GM18517 (cell line): ENCODE data around the gene AZIN2.
"Not testable (repeated sequence)": the region's sequence is repeated elsewhere in the genome, so short reads cannot be mapped to it uniquely, and the experiment has no call there.

Source experiments
- ATAC-seq: cut with Tn5 transposase; IDR thresholded peaks from one replicate; pipeline ENCODE4 v1.9.1; 2021; ENCODE audit warnings: mild to moderate bottlenecking, moderate library complexity; ENCODE audit not compliant: unreplicated experiment

Gene AZIN2

DNA sequence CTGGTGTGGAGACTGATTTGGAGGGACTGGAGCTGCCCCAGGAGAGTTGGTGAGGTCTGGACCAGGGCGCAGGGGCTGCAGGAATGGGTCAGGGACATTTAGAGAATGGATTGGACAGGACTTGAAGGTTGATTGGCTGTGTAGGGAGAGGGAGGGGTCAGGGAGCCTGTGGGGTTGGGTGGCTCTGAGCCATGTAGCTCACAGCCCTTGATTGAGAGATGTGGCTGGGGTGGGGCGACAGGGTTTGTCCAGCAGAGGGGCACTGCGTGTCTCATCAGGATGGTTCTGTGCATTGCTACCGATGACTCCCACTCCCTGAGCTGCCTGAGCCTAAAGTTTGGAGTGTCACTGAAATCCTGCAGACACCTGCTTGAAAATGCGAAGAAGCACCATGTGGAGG, 12.1 kb downstream of the AZIN2 start:
- ATAC-seq, result no peak

DNA sequence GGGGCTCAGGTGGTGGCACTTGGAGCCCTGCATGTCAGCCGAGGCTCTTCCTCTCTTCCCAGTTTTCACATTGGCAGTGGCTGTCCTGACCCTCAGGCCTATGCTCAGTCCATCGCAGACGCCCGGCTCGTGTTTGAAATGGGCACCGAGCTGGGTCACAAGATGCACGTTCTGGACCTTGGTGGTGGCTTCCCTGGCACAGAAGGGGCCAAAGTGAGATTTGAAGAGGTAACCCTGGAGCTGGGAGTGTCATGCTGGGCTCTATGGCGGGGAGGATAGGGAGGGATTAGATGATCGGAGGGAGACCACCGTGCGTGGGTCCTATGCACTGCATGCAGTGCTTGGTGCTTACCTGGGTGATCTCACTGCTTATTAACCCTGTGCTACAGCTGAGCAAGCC, 13.5 kb downstream of the AZIN2 start:
- no peak for ATAC-seq

DNA sequence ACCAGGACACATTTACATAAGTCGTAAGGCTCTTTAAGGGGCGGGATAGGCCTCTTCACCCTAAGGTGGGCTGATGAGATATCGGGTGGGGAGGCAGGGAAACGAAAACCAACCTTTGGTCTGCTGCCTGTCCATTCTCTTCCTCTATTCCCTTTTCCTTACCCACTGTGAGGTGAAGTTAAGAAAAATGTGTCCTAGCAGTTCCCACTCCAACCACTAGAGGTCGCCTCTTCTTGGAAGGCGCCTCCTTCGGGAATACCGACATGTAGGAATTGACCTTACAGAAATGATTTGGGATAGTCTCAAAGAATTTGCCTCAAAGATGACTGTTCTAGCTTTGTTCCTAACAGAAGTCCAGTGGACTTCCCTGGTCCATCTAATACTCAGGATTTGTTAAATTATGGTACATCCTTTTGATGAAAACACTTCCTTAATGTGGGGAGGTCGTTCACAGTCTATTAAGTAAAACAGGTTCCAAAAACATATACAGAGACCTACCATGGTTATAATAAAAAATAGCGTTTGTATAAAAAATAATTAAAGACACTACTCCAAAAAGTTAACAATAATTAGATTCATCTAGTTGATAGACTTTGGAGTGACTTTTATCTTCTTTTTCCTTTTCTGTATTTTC, 14.1 kb downstream of the AZIN2 start:
- ATAC-seq, result no peak

DNA sequence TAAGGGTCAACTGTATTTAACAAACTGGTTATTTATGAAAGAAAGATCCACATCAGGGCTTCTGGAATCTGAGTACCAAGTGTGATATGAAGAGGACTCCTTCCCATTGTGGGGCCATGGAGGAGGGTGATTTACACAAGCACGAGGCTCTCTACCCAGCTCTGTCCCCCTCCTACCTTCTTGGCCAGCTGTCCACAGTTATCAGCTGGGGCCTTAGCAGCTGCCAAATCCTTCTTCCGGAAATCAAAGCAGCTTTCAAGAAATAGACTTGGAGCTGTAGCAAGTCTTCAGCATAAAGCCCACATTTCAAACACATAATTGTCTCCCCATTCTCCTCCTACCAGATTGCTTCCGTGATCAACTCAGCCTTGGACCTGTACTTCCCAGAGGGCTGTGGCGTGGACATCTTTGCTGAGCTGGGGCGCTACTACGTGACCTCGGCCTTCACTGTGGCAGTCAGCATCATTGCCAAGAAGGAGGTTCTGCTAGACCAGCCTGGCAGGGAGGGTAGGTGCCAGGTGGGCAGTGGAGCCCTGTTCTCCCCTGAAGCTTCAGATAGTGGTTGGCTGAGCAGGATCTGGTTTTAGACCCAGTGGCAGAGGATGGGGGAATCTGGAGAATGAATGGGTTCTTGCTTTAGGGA, 15.5 kb downstream of the AZIN2 start:
- no peak for ATAC-seq

DNA sequence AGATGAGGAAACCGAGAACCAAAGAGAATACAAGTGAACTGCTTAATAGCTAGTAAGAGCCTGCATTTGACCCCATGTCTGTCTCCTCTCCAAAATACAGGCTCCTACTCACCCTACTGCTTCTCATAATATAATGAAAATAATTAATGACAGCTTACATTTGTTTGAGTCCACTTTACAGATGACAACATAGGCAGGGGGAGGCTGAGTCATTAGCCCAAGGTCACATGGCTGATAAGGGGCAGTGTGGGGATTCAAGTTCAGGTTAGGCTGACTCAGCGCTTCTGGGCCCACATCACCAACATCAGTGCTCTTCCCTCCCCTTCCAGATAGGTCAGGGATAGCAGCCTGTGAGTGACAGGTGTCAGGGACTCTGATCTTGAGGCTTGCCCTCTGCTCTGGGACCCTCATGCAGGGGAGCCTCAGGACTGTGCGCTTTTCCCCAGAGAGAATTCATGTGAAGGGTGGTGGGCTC, 16.2 kb downstream of the AZIN2 start:
- no peak for ATAC-seq

DNA sequence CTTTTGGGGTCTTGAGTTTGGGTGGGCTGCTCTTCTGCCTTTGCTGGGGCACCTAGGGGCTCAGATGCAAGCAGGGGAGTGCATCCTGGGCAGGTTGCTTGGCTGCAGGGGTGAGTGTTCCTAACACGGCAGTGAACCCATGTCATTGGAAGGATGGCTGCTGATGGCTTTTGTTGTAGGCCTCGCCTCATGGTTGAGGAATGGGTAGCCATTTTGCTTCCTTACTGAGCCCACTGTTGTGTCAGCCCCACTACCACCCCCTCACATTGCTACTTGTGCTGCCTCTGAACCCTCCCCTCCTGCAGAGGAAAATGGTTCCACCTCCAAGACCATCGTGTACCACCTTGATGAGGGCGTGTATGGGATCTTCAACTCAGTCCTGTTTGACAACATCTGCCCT, 16.8 kb downstream of the AZIN2 start:
- ATAC-seq, result no peak

DNA sequence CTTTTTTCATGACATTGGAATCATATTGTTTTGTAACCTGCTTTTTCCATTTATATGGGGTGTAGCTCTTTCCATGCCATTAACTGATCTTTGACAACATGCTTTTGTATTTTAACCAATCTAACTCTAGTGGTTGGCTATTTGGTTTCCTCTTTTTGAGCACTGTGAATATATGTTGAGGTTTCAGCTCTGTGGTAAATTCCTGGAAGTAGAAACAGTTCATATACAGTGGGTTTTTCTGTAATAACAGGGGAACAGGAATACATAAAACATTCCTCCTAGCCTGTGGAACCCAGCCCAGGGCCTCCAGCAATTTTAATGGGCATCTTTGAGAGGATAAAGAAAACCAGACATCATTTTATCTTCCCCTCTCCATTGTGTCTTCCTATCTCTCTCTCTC, 17.4 kb downstream of the AZIN2 start:
- ATAC-seq, result no peak

DNA sequence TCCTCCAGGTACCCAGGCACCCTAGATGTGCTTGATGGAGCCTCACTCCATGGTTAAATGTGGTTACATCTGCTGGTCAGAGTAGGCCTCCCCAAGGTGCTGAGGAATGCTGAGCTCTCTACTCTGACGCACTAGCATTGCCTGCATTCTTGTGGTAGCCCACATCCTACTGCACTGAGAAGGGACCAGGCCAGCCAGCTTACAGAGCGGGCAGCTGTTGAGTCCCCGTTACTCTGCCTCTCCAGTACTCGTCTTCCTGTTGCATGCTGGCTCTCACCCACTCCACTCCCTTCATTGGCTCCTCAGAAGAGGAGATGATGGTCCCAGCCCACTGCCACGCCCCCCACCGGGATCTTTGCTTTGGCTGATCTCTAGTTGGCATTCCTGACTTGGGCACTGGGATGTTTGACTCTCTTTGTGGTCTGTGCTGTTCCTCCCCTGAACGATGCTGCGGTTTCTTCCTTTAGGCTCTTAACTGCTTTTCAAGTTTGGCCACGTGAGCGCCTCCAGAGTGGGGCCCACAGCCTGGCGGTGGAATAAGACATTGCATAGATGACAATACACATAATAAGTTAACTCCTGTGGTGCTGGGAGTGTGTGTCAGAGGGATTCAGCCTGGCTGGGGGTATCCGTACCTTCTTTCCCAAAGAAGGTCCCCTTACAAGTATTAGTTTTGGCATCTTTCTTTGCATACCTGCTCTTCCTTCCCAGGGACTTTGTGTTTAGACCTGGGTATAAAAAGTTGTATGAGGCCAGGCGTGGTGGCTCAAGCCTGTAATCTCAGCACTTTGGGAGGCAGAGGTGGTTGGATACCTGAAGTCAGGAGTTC, 18.6 kb downstream of the AZIN2 start:
- no peak for ATAC-seq

DNA sequence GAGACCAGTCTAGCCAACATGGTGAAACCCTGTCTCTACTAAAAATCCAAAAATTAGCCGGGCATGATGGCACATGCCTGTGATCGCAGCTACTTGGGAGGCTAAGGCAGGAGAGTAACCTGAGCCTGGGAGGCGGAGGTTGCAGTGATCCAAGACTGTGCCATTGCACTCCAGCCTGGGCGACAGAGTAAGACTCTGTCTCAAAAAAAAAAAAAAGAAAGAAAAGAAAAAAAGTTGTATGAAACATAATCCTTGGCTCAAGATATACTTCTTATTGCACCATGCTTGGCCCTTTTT, 19.1 kb downstream of the AZIN2 start:
- not testable (repeated sequence) for ATAC-seq

DNA sequence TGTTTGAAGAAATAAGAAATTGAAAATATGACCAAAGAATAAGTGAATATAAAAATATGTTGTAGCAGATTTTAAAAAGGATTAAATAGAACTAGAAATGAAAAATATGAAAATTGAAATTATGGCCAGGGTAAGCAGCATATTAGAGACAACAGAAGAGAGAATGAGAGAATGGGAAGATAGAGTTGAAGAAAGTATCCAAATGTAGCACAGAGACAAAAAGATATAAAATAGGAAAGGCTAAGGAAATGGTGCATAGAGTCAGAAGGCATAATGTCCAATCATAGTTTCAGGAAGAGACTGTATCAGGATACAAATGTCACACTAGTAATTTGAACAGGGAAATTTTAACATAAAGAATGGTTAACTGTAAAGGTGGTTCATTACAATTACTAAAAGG, 29.5 kb downstream of the AZIN2 start:
- ATAC-seq, result no peak

DNA sequence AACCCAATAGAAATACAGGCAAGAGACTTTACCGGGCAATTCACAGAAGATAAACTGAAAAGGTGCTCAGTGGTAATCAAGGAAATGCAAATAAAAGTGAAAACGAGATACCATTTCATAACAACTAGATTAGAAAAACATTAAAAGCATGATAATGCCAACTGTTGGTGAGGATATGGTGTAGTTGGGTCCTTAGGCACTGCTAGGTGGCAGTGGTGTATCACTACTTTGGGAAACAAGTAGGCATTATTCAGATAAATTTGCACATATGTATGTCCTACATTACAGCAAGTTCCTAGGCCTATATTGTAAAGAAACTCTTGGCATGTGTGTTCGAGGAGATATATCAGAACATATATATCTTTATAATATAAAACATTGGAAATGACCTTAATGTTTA, 31.0 kb downstream of the AZIN2 start:
- ATAC-seq, result no peak

DNA sequence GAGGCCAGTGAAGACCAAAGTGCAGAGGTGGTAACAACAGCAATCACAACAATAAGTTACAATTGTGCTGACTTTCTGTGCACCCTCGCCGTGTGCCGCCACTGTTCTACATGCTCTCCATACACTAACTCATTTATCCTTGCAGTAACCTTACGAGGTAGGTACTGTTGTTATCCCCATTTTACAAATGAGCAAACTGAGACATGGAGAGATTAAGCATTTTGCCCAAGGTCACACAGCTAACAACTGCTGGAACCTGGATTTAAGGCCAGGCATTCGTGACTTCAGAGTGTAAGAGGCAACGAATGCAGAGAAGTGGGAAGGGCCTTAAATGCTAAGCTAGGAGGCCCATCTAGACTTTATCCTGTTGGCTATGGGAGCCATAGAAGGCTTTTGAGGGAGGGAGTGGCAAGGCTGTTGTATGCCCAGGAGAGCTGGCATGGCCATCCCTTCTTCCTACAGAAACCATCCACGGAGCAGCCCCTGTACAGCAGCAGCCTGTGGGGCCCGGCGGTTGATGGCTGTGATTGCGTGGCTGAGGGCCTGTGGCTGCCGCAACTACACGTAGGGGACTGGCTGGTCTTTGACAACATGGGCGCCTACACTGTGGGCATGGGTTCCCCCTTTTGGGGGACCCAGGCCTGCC, 36.6 kb downstream of the AZIN2 start:
- no peak for ATAC-seq

DNA sequence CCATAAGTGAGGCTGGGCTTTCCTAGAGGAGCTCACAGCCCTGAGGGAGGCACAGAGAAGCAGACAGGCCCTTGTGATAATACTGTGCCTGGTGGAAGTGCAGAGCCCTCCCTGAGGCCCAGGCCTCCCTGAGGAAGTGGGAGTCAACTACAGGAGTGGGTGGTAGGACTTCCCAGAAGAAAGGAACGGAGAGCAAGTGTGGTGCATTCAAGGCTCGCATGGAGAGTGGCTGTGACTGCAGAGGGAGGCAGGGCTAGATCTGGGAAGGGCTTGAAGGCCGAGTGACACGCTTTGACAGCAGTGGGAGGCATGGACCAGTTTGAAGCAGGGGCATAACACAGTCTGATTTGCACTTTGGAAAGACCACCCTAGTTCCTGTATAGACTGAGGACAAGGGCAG, 37.3 kb downstream of the AZIN2 start:
- no peak for ATAC-seq

DNA sequence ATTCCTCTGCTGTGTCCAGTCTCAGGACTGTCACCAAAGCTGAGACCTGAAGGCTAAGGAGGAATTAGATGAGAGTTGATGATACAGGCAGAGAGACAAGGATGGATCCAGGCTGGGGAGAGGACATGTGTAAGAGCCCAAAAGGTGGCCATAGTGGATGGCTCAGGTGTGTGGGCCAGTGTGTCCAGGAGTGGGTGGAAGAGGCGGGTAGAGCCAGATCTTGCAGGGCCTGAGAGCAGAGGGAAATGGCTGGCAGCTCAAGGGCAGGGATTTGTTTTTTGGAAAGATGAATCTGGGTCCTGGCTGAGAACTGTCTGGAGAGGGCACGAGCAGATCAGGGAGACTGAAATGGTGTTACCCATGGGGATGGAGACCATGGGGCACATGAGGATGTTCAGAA, 38.1 kb downstream of the AZIN2 start:
- no peak for ATAC-seq

DNA sequence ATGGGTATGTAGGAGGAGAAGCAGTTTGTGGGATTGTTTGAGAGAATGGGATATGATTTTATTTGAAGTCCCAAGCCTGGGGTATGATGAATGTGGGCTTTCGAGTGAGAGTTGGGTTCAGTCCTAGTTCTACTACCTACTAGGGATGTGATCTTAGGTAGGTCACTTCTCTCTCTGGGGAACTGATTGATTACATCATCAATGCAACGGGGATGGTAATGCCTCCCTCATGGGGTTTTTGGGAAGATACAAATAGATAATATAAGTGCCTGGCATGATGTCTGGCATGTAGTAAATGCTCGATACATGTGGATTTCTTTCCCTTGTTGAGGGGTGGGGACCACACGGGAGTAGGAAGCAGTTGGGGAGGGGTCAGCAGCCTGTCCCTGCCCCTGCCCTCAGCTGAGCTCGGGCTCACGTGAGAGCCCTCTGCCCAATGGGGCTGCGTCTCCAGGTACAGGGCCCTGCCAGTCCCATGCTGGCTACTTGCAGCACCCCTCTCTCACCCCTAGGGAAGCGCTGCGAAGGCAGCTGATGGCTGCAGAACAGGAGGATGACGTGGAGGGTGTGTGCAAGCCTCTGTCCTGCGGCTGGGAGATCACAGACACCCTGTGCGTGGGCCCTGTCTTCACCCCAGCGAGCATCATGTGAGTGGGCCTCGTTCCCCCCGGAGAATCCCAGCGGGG, 38.7 kb downstream of the AZIN2 start:
- peak; percentile 51 for ATAC-seq

DNA sequence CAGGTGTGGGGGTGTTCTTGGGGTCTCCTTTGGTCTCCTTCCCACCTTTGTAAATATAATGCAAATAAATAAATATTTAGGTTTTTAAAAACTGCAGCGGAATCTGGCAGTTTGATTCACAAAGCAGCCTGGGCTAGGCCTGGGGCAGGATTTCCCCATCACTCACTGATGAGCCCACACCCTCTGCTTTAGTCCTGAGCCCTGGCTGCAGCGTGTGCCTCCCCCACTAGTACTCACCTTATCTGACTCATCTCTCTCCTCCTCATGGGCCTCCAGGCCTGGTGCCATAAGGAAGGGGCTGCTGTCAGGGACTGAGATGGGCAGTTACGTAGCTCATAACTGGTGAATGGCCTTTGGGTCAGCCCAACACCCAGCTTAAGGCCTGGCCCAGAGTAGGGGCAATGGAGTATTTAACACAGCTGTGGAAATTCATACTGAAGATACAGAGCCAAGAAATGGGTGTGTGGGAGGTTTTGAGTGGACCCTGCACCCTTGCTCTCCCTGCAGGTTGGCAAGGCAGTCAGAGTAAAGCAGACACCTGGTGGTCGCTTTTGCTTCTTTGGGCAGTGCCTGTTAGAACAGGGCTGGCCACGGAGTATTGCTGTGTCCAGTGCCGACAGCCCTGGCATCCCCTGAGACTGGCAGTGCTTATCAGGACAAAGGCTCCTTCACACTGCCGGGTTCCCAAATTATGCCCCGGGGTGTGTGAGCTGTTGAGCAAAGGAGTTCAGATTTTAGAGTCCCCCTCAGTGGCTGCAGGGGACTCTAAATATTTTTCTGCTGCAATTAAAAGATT, 39.7 kb downstream of the AZIN2 start:
- ATAC-seq, result no peak

DNA sequence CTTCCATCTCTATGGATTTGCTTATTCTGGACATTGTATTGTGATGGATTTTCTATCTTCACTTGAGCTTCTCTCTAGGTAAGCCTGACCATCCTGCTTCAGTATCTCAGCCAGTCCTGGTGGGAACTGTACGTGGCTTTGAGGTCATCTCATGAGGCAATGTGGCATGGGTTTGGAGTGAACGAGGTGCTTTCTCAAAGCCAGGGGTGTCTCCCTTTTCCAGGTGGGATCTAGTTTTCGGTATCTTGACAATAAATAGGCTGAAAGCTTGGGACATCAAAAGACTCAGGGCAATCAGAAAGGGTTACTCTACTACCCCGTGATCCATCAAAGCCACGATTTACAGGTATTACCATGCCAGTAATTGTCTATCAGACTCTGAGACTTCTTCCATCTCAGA, 40.8 kb downstream of the AZIN2 start:
- ATAC-seq, result no peak

DNA sequence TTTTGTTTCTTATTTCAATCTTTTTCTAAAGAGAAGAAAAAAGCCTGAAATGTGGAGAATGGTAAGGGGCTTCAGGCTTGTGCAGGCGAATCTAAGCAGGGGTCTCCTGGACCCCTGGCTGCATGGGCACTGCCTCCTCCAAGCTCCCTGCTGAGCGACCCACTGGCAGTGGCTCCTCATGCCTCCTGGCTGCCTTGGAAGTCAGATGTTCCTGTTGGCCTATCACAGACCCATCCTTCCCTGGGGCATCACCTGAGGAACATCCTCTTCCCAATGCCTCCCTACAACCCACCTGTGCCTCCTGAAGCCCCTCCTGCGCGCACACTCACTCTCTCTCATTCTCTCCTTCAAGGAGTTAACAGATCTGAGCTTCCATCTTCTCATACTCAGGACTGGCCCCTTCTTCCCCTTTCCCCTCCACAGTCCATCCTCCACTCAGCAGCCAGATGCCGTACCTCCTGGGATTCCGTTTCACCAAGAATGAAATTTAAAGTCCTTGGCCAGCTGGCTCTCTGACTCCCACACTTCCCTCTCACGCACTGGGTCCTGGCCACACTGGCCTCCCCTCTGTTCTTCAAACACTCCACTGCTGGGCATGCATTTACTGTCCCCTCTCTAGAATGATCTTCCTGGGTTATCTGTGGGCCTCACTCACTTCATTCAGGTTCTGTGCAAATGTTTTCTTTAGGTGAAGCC, 41.7 kb downstream of the AZIN2 start:
- ATAC-seq, result no peak

DNA sequence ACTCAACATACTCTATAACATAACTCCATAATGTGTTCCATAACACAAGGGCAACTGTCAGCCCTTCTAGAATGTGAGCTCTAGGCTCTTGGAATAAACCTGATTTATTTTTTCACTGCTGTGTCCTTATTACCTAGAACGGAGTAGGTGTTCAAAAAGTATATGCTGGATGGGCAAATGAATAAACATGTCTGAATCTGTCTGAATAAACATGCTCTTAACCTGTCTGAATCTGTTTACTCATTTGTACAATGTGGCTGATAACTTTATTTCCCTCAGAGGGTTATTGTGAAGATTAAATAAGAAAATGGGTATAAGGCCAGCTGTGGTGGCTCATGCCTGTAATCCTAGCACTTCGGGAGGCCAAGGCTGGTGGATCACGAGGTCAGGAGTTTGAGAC, 42.3 kb downstream of the AZIN2 start:
- no peak for ATAC-seq

DNA sequence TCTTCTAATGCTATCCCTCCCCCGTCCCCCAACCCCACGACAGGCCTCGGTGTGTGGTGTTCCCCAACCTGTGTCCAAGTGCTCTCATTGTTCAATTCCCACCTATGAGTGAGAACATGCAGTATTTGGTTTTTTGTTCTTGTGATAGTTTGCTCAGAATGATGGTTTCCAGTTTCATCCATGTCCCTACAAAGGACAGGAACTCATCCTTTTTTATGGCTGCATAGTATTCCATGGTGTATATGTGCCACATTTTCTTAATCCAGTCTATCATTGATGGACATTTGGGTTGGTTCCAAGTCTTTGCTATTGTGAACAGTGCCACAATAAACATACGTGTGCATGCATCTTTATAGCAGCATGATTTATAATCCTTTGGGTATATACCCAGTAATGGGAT, 43.7 kb downstream of the AZIN2 start:
- ATAC-seq, result not testable (repeated sequence)
